Hepatocyte (in vitro differentiated cells): ENCODE measurements around the gene AKAP10. TPM values are rescaled to one million over a fixed set of nuclear protein-coding genes. Genes with fewer than 3 reads are reported as not detected.

ENCODE experiments used
- DNase-seq: peaks from one replicate; pipeline ENCODE4 v3.0.0-alpha.2; 2016; ENCODE audit warnings: low spot score
- H2AFZ ChIP-seq: fragments of 200-600 bp; sonication (generic); 2 replicates; pipeline ENCODE4 v1.6.0; 2016; ENCODE audit warnings: antibody characterized with exemption, mild to moderate bottlenecking
- H3K27ac ChIP-seq: fragments of 200-600 bp; sonication (generic); 2 replicates; pipeline ENCODE4 v1.5.1; 2016; ENCODE audit warnings: mild to moderate bottlenecking
- H3K27me3 ChIP-seq: fragments of 200-600 bp; sonication (generic); 2 replicates; pipeline ENCODE4 v1.6.1; 2016
- H3K36me3 ChIP-seq: fragments of 200-600 bp; sonication (generic); replicated peaks from 2 replicates; pipeline ENCODE4 v1.5.1; 2016; ENCODE audit warnings: low read depth; ENCODE audit not compliant: insufficient read depth
- H3K4me1 ChIP-seq: fragments of 200-600 bp; sonication (generic); 2 replicates; pipeline ENCODE4 v1.5.1; 2016; ENCODE audit warnings: mild to moderate bottlenecking, moderate library complexity; ENCODE audit not compliant: insufficient read depth
- H3K4me2 ChIP-seq: fragments of 200-600 bp; sonication (generic); 2 replicates; pipeline ENCODE4 v1.6.0; 2016
- H3K4me3 ChIP-seq: fragments of 200-600 bp; sonication (generic); 2 replicates; pipeline ENCODE4 v1.5.1; 2016; ENCODE audit warnings: mild to moderate bottlenecking
- H3K79me2 ChIP-seq: fragments of 200-600 bp; sonication (generic); 2 replicates; pipeline ENCODE4 v1.6.0; 2017; ENCODE audit warnings: mild to moderate bottlenecking
- H3K9me2 ChIP-seq: fragments of 200-600 bp; sonication (generic); replicated peaks from 2 replicates; pipeline ENCODE4 v1.6.0; 2017; ENCODE audit warnings: mild to moderate bottlenecking; ENCODE audit not compliant: insufficient read depth
- H3K9me3 ChIP-seq: fragments of 200-600 bp; sonication (generic); 2 replicates; pipeline ENCODE4 v1.5.1; 2016; ENCODE audit warnings: low read depth, mild to moderate bottlenecking
- H4K20me1 ChIP-seq: fragments of 200-600 bp; sonication (generic); 2 replicates; pipeline ENCODE4 v1.6.0; 2016; ENCODE audit warnings: mild to moderate bottlenecking; ENCODE audit not compliant: insufficient read depth, poor library complexity, severe bottlenecking
- EZH2 ChIP-seq: fragments of 200-600 bp; sonication (generic); IDR thresholded peaks from 2 replicates; pipeline ENCODE4 v1.6.1; 2016; ENCODE audit warnings: antibody characterized with exemption, mild to moderate bottlenecking, borderline replicate concordance
- EZH2phosphoT487 ChIP-seq: fragments of 200-600 bp; sonication (generic); IDR thresholded peaks from one replicate; pipeline ENCODE4 v1.6.1; 2018; ENCODE audit warnings: antibody characterized with exemption, mild to moderate bottlenecking, low read depth, moderate library complexity; ENCODE audit not compliant: unreplicated experiment, severe bottlenecking
- WGBS: methylation state at CpG from one replicate; pipeline ENCODE4 v1.1.6; 2016; ENCODE audit warnings: low lambda C conversion rate; ENCODE audit errors: missing lambda C conversion rate; 5-methylcytosine and 5-hydroxymethylcytosine counted together
- polyA plus RNA-seq: library from polyadenylated mRNA; unstranded; fragments of >200 nt; fragmentation: Nextera tagmentation; extraction: Ambion mirVana; gene quantifications from 2 replicates; pipeline ENCODE4 v1.2.1, GENCODE V29; 2016
- total RNA-seq: library from RNA; depleted of rRNA; stranded (reverse); fragments of >200 nt; gene quantifications from 2 replicates; pipeline ENCODE4 v1.2.3, GENCODE V29; 2014
- TF ChIP-seq, protein P1 (sequence below): fragments of 200-600 bp; sonication (generic); IDR thresholded peaks from 2 replicates; pipeline ENCODE4 v1.5.1; 2016; ENCODE audit warnings: antibody characterized with exemption, mild to moderate bottlenecking; ENCODE audit not compliant: poor library complexity

AKAP10 gene
- total and polyA plus RNA-seq, 2 experiments from 2014 or later, result 17.6 to 19.6 TPM

DNA sequence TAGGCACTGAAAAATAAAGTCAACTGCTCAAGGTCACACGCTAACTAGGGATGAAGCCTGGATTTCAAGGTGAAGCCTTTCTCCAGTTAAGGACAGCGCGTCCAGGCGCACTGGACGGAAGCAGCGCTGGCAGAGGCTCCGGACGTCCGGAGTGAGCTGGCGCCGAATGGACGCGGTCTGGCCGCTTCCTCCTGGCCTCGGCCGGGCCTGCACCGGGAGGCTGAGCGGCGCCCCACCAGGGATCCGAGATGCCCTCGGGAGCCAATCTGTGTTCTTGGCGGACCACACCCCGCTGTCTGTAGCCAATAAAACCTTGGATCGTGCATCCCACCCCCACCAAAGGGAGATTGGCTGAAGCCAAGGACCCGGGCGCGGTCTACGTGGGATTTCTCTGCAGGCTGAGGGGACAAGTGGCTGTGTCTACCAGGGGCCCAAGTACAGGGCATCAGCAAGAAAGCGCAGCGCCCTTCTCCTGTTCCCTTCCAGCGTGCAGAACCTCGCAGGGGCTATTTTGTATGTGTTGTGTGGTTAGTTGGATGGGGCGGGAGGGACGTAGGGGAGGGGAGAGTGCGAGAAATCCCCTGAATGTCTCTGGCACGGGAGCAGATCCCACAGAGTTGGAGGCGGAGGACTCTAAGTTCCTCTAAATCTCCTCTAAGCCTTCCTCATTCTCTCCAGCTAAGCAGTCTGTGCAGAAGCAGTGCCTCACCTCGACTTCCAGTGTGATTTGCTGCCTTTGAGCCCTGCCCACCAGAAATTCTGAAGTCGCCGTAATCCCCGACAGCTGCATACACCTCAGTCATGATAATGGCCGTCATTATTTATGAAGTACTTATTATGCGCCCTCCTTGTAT lies 2.5 kb upstream of the AKAP10 start:
- TF ChIP-seq, protein P1, sequence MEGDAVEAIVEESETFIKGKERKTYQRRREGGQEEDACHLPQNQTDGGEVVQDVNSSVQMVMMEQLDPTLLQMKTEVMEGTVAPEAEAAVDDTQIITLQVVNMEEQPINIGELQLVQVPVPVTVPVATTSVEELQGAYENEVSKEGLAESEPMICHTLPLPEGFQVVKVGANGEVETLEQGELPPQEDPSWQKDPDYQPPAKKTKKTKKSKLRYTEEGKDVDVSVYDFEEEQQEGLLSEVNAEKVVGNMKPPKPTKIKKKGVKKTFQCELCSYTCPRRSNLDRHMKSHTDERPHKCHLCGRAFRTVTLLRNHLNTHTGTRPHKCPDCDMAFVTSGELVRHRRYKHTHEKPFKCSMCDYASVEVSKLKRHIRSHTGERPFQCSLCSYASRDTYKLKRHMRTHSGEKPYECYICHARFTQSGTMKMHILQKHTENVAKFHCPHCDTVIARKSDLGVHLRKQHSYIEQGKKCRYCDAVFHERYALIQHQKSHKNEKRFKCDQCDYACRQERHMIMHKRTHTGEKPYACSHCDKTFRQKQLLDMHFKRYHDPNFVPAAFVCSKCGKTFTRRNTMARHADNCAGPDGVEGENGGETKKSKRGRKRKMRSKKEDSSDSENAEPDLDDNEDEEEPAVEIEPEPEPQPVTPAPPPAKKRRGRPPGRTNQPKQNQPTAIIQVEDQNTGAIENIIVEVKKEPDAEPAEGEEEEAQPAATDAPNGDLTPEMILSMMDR, result no peak
- TF ChIP-seq EZH2 (no peak), EZH2phosphoT487 (no peak)
- no peaks in the 10 kb centered on the region for H3K27me3 ChIP-seq
- no peaks in the 10 kb centered on the region for H3K36me3 ChIP-seq
- no peaks in the 10 kb centered on the region for H3K9me3 ChIP-seq
- H3K9me2 ChIP-seq, result no peaks in the 10 kb centered on the region
- H3K4me2 ChIP-seq, result peak overlapping the region; percentile 94
- peaks cover 3% of the 10 kb centered on the region for H4K20me1 ChIP-seq
- H2AFZ ChIP-seq, result peak overlapping the region; percentile 95
- H3K4me1 ChIP-seq, result peaks cover 33% of the 10 kb centered on the region
- H3K27ac ChIP-seq, result peak overlapping the region; percentile 96
- peaks cover 33% of the 10 kb centered on the region for H3K79me2 ChIP-seq
- WGBS, result 22% methylated on average over 40 of the region's 43 CpGs
- no peak overlapping the region for H3K4me3 ChIP-seq
- peak; percentile 68 for DNase-seq

- no peak for DNase-seq
- peak overlapping the region; percentile 95 for H2AFZ ChIP-seq
- WGBS, result 36% methylated on average over 13 of the region's 13 CpGs
- peaks cover 47% of the 10 kb centered on the region for H3K79me2 ChIP-seq
- no peaks in the 10 kb centered on the region for H3K9me2 ChIP-seq
- peak overlapping the region; percentile 96 for H3K27ac ChIP-seq
- peak overlapping the region; percentile 92 for H3K4me3 ChIP-seq
- peak overlapping the region; percentile 94 for H3K4me2 ChIP-seq
- peaks cover 5% of the 10 kb centered on the region for H4K20me1 ChIP-seq
- H3K36me3 ChIP-seq, result no peaks in the 10 kb centered on the region
- H3K27me3 ChIP-seq, result no peaks in the 10 kb centered on the region
- peaks cover 33% of the 10 kb centered on the region for H3K4me1 ChIP-seq
- TF ChIP-seq, protein P1, result no peak
- TF ChIP-seq EZH2phosphoT487 (no peak), EZH2 (no peak)
- no peaks in the 10 kb centered on the region for H3K9me3 ChIP-seq
Observed at GRCh38 chr17:19978805-19979211, 1.2 kb upstream of the AKAP10 start.

DNA sequence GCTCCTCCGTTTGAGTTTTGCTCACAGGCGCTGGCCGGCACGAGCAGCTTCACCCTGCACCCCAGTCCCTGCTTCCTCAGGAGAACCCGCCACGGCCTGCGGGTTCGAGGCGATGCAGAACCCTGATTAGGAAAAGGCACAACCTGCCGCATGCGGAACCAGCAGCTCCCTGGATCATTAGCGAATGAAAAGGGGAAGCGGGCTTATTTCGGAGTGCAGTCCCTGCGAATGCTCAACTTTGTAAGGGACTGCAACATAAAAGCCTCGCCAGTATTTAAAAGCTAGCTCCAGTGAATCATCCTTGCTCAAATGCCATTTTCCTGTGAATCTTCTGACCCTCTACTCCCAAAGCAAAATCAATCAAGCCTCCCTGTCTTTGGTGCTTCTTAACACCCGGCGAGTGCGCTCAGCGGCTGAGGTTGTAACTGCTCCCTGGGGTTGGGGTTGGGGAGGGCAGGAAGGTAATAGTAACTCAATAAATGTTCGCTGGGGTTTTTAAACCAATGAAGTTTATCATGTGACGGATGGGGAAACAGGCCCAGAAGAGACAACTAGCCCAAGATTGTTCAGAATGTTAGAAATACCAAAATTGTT lies 678 bp upstream of the AKAP10 start:
- peak; percentile 40 for DNase-seq
- WGBS, result 7% methylated on average over 22 of the region's 22 CpGs
- H3K27ac ChIP-seq, result peak overlapping the region; percentile 96
- no peaks in the 10 kb centered on the region for H3K9me3 ChIP-seq
- H3K4me3 ChIP-seq, result peak overlapping the region; percentile 92
- H3K36me3 ChIP-seq, result no peaks in the 10 kb centered on the region
- H3K27me3 ChIP-seq, result no peaks in the 10 kb centered on the region
- peak overlapping the region; percentile 94 for H3K4me2 ChIP-seq
- TF ChIP-seq EZH2phosphoT487, result no peak
- no peak for TF ChIP-seq EZH2
- H3K79me2 ChIP-seq, result peaks cover 52% of the 10 kb centered on the region
- H3K9me2 ChIP-seq, result no peaks in the 10 kb centered on the region
- peak overlapping the region; percentile 95 for H2AFZ ChIP-seq
- H3K4me1 ChIP-seq, result peaks cover 33% of the 10 kb centered on the region
- H4K20me1 ChIP-seq, result peaks cover 9% of the 10 kb centered on the region

DNA sequence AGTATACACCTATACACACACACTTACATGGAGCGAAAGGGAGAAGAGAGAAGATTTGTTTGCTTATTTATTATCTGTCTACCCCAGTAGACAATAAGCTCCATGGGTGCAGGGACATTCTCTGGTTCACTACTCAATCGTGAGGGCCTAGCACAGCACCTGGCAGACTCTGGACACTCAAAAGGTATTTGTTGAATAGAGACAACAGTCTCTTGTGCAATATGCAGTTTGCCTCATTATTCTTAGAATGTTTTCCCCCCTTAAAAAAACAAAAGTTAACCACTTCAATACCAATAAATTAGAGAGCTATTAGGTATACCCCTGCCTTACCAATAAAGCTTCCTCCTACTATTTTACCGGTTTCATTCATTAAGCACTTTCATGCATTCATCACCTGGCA lies 2.0 kb downstream of the AKAP10 start:
- WGBS, result 89% methylated on average over 3 of the region's 3 CpGs
- Histone ChIP-seq H2AFZ (no peak overlapping the region), H3K36me3 (no peaks in the 10 kb centered on the region), H3K27me3 (no peaks in the 10 kb centered on the region), H3K4me1 (peaks cover 33% of the 10 kb centered on the region), H3K4me2 (peak overlapping the region; percentile 94), H3K27ac (no peak overlapping the region), H3K79me2 (peaks cover 79% of the 10 kb centered on the region), H3K4me3 (no peak overlapping the region), H3K9me2 (no peaks in the 10 kb centered on the region), H4K20me1 (peaks cover 21% of the 10 kb centered on the region), H3K9me3 (no peaks in the 10 kb centered on the region)
- DNase-seq, result no peak
- TF ChIP-seq, protein P1, result no peak
